Measurements from ENCODE around the gene GPC3.
A peak's percentile ranks its signal among the peaks of the same experiment; 100 is the strongest.

Gene GPC3

GRCh38 chrX:133985164-133985966 is at the start of gene GPC3:
TSS of gene GPC3 (minus strand) at chrX:133985594.
- H3K27me3 ChIP-seq (replicated peaks), result peaks cover 8% of the 10 kb centered on the region
- in situ Hi-C loops (cut with HindIII; ENCODE audit: low pct_ligation_motif_present, low sequenced_read_pairs), result no loop called here
- H3K36me3 ChIP-seq (replicated peaks), result no peaks in the 10 kb centered on the region
- no peak within 1 kb of the TSS for H3K27ac ChIP-seq
- TF ChIP-seq CTCF (IDR thresholded peaks at IDR 0.05; ENCODE audit: low read depth, low read length, missing control alignments), result no peak
- H3K4me3 ChIP-seq (ENCODE audit: low read depth, low read length), result peak within 1 kb of the TSS; percentile 35
- DNase-seq, result no peak

DNA sequence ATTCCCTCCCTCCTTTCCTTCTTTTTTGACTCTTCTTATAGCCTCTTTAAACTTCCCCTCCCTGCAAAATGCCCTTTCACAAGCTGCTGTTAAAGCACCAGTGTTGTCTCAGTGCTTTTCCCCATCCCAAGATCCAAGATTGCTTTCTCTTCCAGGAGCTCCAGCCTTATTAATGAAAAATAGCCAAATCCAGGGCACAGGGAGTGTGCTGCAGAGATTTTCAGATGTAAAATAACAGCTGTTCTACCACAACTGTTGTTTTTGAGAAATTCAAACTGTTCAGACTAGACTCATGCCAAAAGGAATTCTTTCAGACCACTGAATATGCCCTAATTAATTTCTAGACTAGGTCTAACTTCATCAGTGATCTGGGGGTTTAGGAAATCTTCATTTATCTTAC is 47.0 kb upstream of the GPC3 start:
- in situ Hi-C loops (cut with HindIII; ENCODE audit: low pct_ligation_motif_present, low sequenced_read_pairs), result no loop called here
- Histone ChIP-seq H3K36me3 (replicated peaks) (no peaks in the 10 kb centered on the region), H3K4me3 (ENCODE audit: low read depth, low read length) (no peak overlapping the region), H3K27me3 (replicated peaks) (no peaks in the 10 kb centered on the region), H3K27ac (no peak overlapping the region)
- TF ChIP-seq CTCF (IDR thresholded peaks at IDR 0.05; ENCODE audit: low read depth, low read length, missing control alignments), result no peak
- no peak for DNase-seq

DNA sequence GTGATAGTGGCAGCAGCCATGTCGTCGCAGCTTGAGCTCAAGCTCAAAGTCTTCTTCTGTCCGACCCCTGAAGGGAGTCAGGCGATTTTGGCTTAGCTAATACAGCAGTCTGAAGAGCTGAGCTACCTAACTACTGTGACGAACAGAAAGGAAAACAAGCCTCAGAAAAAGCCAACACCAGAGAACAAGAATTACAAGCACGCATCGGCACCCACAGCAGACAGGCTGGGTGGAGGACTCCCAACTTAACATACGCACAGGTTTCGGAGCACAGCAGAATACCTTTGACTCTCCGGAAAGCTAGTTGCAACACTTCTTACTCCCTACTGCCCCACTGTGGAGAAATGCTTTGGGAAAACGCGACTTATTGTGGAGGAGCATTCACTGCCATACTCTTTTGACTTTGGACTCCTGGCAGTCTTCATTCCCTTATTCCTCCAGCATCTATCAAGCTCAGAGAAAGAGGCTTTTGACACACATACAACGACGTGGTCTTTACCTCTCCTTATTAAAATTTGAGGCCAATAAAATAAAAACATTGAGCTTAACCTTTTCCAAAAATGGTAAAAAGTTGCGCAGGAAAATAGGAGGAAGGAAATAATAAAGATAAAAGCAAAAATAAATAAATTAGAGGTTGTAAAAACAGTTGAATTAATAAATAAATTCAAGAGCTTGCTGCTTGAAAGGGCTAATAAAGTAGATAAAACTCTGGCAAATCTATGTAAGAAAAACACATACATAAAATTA is 41.3 kb upstream of the GPC3 start:
- Histone ChIP-seq H3K36me3 (replicated peaks) (no peaks in the 10 kb centered on the region), H3K4me3 (ENCODE audit: low read depth, low read length) (no peak overlapping the region), H3K27ac (no peak overlapping the region), H3K27me3 (replicated peaks) (no peaks in the 10 kb centered on the region)
- peak; percentile 11 for DNase-seq
- TF ChIP-seq CTCF (IDR thresholded peaks at IDR 0.05; ENCODE audit: low read depth, low read length, missing control alignments), result peak; percentile 69
- in situ Hi-C loops (cut with HindIII; ENCODE audit: low pct_ligation_motif_present, low sequenced_read_pairs), result no loop called here

- no peak for TF ChIP-seq CTCF (IDR thresholded peaks at IDR 0.05; ENCODE audit: low read depth, low read length, missing control alignments)
- H3K27me3 ChIP-seq (replicated peaks), result no peaks in the 10 kb centered on the region
- no peaks in the 10 kb centered on the region for H3K36me3 ChIP-seq (replicated peaks)
- no peak overlapping the region for H3K27ac ChIP-seq
- in situ Hi-C loops (cut with HindIII; ENCODE audit: low pct_ligation_motif_present, low sequenced_read_pairs), result no loop called here
- no peak overlapping the region for H3K4me3 ChIP-seq (ENCODE audit: low read depth, low read length)
- no peak for DNase-seq
Observed at GRCh38 chrX:134025986-134026545, 40.7 kb upstream of the GPC3 start.

- no peaks in the 10 kb centered on the region for H3K36me3 ChIP-seq (replicated peaks)
- DNase-seq, result no peak
- H3K27me3 ChIP-seq (replicated peaks), result no peaks in the 10 kb centered on the region
- TF ChIP-seq CTCF (IDR thresholded peaks at IDR 0.05; ENCODE audit: low read depth, low read length, missing control alignments), result no peak
- in situ Hi-C loops (cut with HindIII; ENCODE audit: low pct_ligation_motif_present, low sequenced_read_pairs), result no loop called here
- H3K27ac ChIP-seq, result no peak overlapping the region
- no peak overlapping the region for H3K4me3 ChIP-seq (ENCODE audit: low read depth, low read length)
Observed at GRCh38 chrX:134024686-134025377, 39.4 kb upstream of the GPC3 start.

Data from brain microvascular endothelial cell (primary cell).